Measurements from ENCODE around the gene CDC23.
"Not testable (repeated sequence)": the region's sequence is repeated elsewhere in the genome, so short reads cannot be mapped to it uniquely, and the experiment has no call there.

The CDC23 gene

GRCh38 chr5:138143578-138143977 lies 69.5 kb downstream of the CDC23 start:
- in situ Hi-C loops (cut with HindIII; ENCODE audit: low sequenced_read_pairs): not testable (repeated sequence)

- in situ Hi-C loops (cut with HindIII; ENCODE audit: low sequenced_read_pairs): no loop called here
Observed at GRCh38 chr5:138141734-138142133, 71.4 kb downstream of the CDC23 start.

- in situ Hi-C loops (cut with HindIII; ENCODE audit: low sequenced_read_pairs): no loop called here
Observed at GRCh38 chr5:138140268-138140667, 72.9 kb downstream of the CDC23 start.

DNA sequence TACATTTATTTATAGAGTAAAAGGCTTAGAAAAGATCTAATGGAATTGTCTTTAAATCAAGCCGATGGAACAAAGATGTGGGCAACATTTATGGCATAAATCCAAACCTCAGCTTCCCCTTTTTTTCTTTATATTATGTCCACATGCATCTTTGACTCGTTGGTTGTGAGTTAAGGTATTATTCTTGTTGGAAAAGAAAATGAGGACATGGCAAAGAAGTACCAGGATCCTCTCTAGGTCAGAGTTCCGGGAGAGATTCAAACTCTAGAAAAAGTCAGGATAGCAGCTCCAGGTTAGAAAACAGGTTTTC lies 73.4 kb downstream of the CDC23 start:
- in situ Hi-C loops (cut with HindIII; ENCODE audit: low sequenced_read_pairs): no loop called here

GRCh38 chr5:138138949-138139780 lies 74.0 kb downstream of the CDC23 start, which contains the start of gene NME5:
TSS of gene NME5 (minus strand) at chr5:138139428. CDS start at chr5:138138780, 648 bp downstream.
- in situ Hi-C loops (cut with HindIII; ENCODE audit: low sequenced_read_pairs): no loop called here

Data from DLD1 (cell line).